H9 (cell line): ENCODE results near the gene CTXND2. TPM values are rescaled to one million over a fixed set of nuclear protein-coding genes. Genes with fewer than 3 reads are reported as not detected.

Source experiments
- DNase-seq: peaks from one replicate; pipeline ENCODE4 v3.0.0-alpha.2; 2017
- H2AFZ ChIP-seq: one replicate; pipeline ENCODE4 v1.6.1; 2013; ENCODE audit warnings: mild to moderate bottlenecking, low read length, control low read depth, moderate library complexity
- H2AK5ac ChIP-seq: 2 replicates; pipeline ENCODE4 v1.6.1; 2013; ENCODE audit warnings: low read length, control low read depth, mixed read lengths; ENCODE audit not compliant: insufficient read length
- H2BK120ac ChIP-seq: one replicate; pipeline ENCODE4 v1.6.1; 2013; ENCODE audit warnings: low read depth, mild to moderate bottlenecking, low read length, control low read depth, inconsistent platforms; ENCODE audit not compliant: poor library complexity, severe bottlenecking
- H2BK12ac ChIP-seq: 2 replicates; pipeline ENCODE4 v1.6.1; 2013; ENCODE audit warnings: low read length, control low read depth, mixed read lengths, low read depth; ENCODE audit not compliant: insufficient read length
- H2BK15ac ChIP-seq: 2 replicates; pipeline ENCODE4 v1.6.1; 2013; ENCODE audit warnings: low read depth, low read length, control low read depth
- H2BK20ac ChIP-seq: one replicate; pipeline ENCODE4 v1.6.1; 2013; ENCODE audit warnings: low read depth, mild to moderate bottlenecking, low read length, control low read depth, inconsistent platforms; ENCODE audit not compliant: poor library complexity, severe bottlenecking
- H2BK5ac ChIP-seq: 2 replicates; pipeline ENCODE4 v1.6.1; 2013; ENCODE audit warnings: low read length, control low read depth, mixed read lengths; ENCODE audit not compliant: insufficient read length
- H3K14ac ChIP-seq: 2 replicates; pipeline ENCODE4 v1.6.1; 2013; ENCODE audit warnings: low read length, control low read depth; ENCODE audit not compliant: insufficient read depth
- H3K18ac ChIP-seq: 2 replicates; pipeline ENCODE4 v1.6.1; 2013; ENCODE audit warnings: low read depth, mild to moderate bottlenecking, mixed read lengths, low read length, control low read depth; ENCODE audit not compliant: insufficient read length
- H3K23ac ChIP-seq: 2 replicates; pipeline ENCODE4 v1.6.1; 2013; ENCODE audit warnings: low read length, control low read depth, mixed read lengths, low read depth; ENCODE audit not compliant: insufficient read length
- H3K23me2 ChIP-seq: 2 replicates; pipeline ENCODE4 v1.6.1; 2013; ENCODE audit warnings: low read depth, mild to moderate bottlenecking, mixed read lengths, low read length, control low read depth; ENCODE audit not compliant: insufficient read length, poor library complexity, severe bottlenecking
- H3K27ac ChIP-seq: 2 replicates; pipeline ENCODE4 v1.5.1; 2013; ENCODE audit warnings: low read length, control low read depth, mixed read lengths, low read depth; ENCODE audit not compliant: insufficient read length
- H3K27me3 ChIP-seq: 2 replicates; pipeline ENCODE4 v1.6.1; 2013; ENCODE audit warnings: low read length, control low read depth, inconsistent platforms; ENCODE audit not compliant: insufficient read depth
- H3K4ac ChIP-seq: 2 replicates; pipeline ENCODE4 v1.6.1; 2013; ENCODE audit warnings: low read depth, mild to moderate bottlenecking, control low read depth, inconsistent platforms, low read length, moderate library complexity
- H3K4me1 ChIP-seq: 2 replicates; pipeline ENCODE4 v1.6.1; 2013; ENCODE audit warnings: low read length, control low read depth, inconsistent platforms; ENCODE audit not compliant: insufficient read depth
- H3K4me2 ChIP-seq: 2 replicates; pipeline ENCODE4 v1.6.1; 2013; ENCODE audit warnings: low read length, control low read depth, mixed read lengths; ENCODE audit not compliant: insufficient read length, insufficient read depth
- H3K56ac ChIP-seq: 2 replicates; pipeline ENCODE4 v1.6.1; 2013; ENCODE audit warnings: low read depth, mild to moderate bottlenecking, mixed read lengths, low read length, control low read depth; ENCODE audit not compliant: insufficient read length
- H3K79me1 ChIP-seq: 2 replicates; pipeline ENCODE4 v1.6.1; 2013; ENCODE audit warnings: low read depth, mild to moderate bottlenecking, moderate library complexity, low read length, control low read depth, inconsistent platforms; ENCODE audit not compliant: insufficient read depth, poor library complexity, severe bottlenecking
- H3K79me2 ChIP-seq: 2 replicates; pipeline ENCODE4 v1.6.1; 2013; ENCODE audit warnings: low read length, control low read depth, inconsistent platforms; ENCODE audit not compliant: insufficient read depth
- H3K9ac ChIP-seq: 2 replicates; pipeline ENCODE4 v1.6.1; 2013; ENCODE audit warnings: low read length, control low read depth, mixed read lengths; ENCODE audit not compliant: insufficient read length; ENCODE audit errors: extremely low read depth
- H3K9me3 ChIP-seq: one replicate; pipeline ENCODE4 v1.6.1; 2013; ENCODE audit warnings: low read depth, low read length, inconsistent platforms; ENCODE audit not compliant: control insufficient read depth
- H3T11ph ChIP-seq: one replicate; pipeline ENCODE4 v1.6.1; 2013; ENCODE audit warnings: mild to moderate bottlenecking, low read length, control low read depth, inconsistent platforms
- H4K20me1 ChIP-seq: one replicate; pipeline ENCODE4 v1.6.1; 2013; ENCODE audit not compliant: control insufficient read depth, insufficient read length, insufficient read depth
- H4K5ac ChIP-seq: 2 replicates; pipeline ENCODE4 v1.6.1; 2013; ENCODE audit warnings: low read depth, mild to moderate bottlenecking, mixed read lengths, low read length, control low read depth; ENCODE audit not compliant: insufficient read length
- H4K8ac ChIP-seq: replicated peaks from 2 replicates; pipeline ENCODE4 v1.6.1; 2013; ENCODE audit warnings: low read length, control low read depth, mixed read lengths, low read depth; ENCODE audit not compliant: insufficient read length
- H4K91ac ChIP-seq: 2 replicates; pipeline ENCODE4 v1.6.1; 2013; ENCODE audit warnings: low read depth, mild to moderate bottlenecking, moderate library complexity, mixed read lengths, low read length, control low read depth; ENCODE audit not compliant: insufficient read length
- H3K27ac Mint-ChIP-seq, 3 experiments: 2 replicates in 2 of 3; 3 replicates in 1 of 3; pipeline ENCODE4 v1.8.0; 2020 to 2021; ENCODE audit warnings: mixed read lengths in 3 of 3, mild to moderate bottlenecking in 1 of 3, moderate library complexity in 1 of 3
- H3K27me3 Mint-ChIP-seq: 2 replicates; pipeline ENCODE4 v1.8.0; 2021; ENCODE audit warnings: low read depth, mild to moderate bottlenecking, moderate library complexity, mixed read lengths
- H3K36me3 Mint-ChIP-seq, 3 experiments: 2 replicates in 2 of 3; 3 replicates in 1 of 3; pipeline ENCODE4 v1.8.0; 2020 to 2021; ENCODE audit warnings: low read depth in 3 of 3, mixed read lengths in 3 of 3; ENCODE audit not compliant: insufficient read depth in 1 of 3
- H3K4me1 Mint-ChIP-seq, 2 experiments: 2 replicates each; pipeline ENCODE4 v1.8.0; 2020; ENCODE audit warnings: mixed read lengths in 2 of 2
- H3K4me3 Mint-ChIP-seq, 2 experiments: 2 replicates in 1 of 2; 3 replicates in 1 of 2; pipeline ENCODE4 v1.8.0; 2020 to 2021; ENCODE audit warnings: mild to moderate bottlenecking in 2 of 2, mixed read lengths in 2 of 2, moderate library complexity in 1 of 2
- H3K9me3 Mint-ChIP-seq, 2 experiments: 2 replicates in 1 of 2; 3 replicates in 1 of 2; pipeline ENCODE4 v1.8.0; 2020; ENCODE audit warnings: mild to moderate bottlenecking in 2 of 2, mixed read lengths in 2 of 2, moderate library complexity in 1 of 2
- CTCF ChIP-seq: fragments of 200-600 bp; sonication (generic); conservative IDR thresholded peaks from 3 replicates; pipeline ENCODE4 v1.8.0; 2021; ENCODE audit warnings: antibody characterized with exemption, mild to moderate bottlenecking
- WGBS: extraction: QIAGEN DNeasy Blood & Tissue Kit; methylation state at CpG from one replicate; pipeline ENCODE4 v1.1.7; 2013; ENCODE audit warnings: missing lambda C conversion rate, low lambda C conversion rate, mixed read lengths; ENCODE audit not compliant: insufficient read length; ENCODE audit errors: extremely low coverage; 5-methylcytosine and 5-hydroxymethylcytosine counted together
- total RNA-seq: library from RNA; stranded (reverse); gene quantifications from 2 replicates; pipeline ENCODE4 v1.2.1, GENCODE V29; 2021

CTXND2 gene
- total RNA-seq, 1 experiment from 2014 or later, result not detected

- Histone ChIP-seq H3K9me3 (no peaks in the 10 kb centered on the region), H3K27me3 (no peaks in the 10 kb centered on the region), H3K79me2 (no peaks in the 10 kb centered on the region), H3K27ac (no peak overlapping the region), H4K5ac (no peak overlapping the region), H3K4me2 (no peak overlapping the region), H2BK12ac (no peak overlapping the region), H3K9ac (no peak overlapping the region), H3K23ac (no peak overlapping the region), H3K4me1 (no peaks in the 10 kb centered on the region), H2AFZ (no peak overlapping the region), H3K23me2 (no peaks in the 10 kb centered on the region), H2BK120ac (no peak overlapping the region), H4K91ac (no peak overlapping the region), H3T11ph (no peak overlapping the region), H2AK5ac (no peak overlapping the region), H3K79me1 (no peaks in the 10 kb centered on the region), H3K18ac (no peak overlapping the region), H3K14ac (no peak overlapping the region), H4K8ac (no peak overlapping the region), H3K4ac (no peak overlapping the region), H2BK5ac (no peak overlapping the region), H3K56ac (no peak overlapping the region), H4K20me1 (no peaks in the 10 kb centered on the region), H2BK20ac (no peak overlapping the region), H2BK15ac (no peak overlapping the region)
- no peak overlapping the region for H3K4me3 Mint-ChIP-seq
- H3K27me3 Mint-ChIP-seq, result no peaks in the 10 kb centered on the region
- H3K9me3 Mint-ChIP-seq, result no peaks in the 10 kb centered on the region
- peaks cover 35 to 89% (median 78%) of the 10 kb centered on the region in 3 experiments for H3K36me3 Mint-ChIP-seq
- no peak for TF ChIP-seq CTCF
- no peak overlapping the region for H3K27ac Mint-ChIP-seq
- DNase-seq, result no peak
- WGBS, result no CpG with 5 or more reads among the region's 3 CpGs
- no peaks in the 10 kb centered on the region for H3K4me1 Mint-ChIP-seq
Observed at GRCh38 chr1:150954708-150955107, 67.8 kb downstream of the CTXND2 start.
